ENCODE data around the gene PALM3. TPM values are rescaled to one million over a fixed set of nuclear protein-coding genes. Genes with fewer than 3 reads are reported as not detected.

The PALM3 gene
- total RNA-seq, 1 experiment from 2014 or later: 3.3 TPM

DNA sequence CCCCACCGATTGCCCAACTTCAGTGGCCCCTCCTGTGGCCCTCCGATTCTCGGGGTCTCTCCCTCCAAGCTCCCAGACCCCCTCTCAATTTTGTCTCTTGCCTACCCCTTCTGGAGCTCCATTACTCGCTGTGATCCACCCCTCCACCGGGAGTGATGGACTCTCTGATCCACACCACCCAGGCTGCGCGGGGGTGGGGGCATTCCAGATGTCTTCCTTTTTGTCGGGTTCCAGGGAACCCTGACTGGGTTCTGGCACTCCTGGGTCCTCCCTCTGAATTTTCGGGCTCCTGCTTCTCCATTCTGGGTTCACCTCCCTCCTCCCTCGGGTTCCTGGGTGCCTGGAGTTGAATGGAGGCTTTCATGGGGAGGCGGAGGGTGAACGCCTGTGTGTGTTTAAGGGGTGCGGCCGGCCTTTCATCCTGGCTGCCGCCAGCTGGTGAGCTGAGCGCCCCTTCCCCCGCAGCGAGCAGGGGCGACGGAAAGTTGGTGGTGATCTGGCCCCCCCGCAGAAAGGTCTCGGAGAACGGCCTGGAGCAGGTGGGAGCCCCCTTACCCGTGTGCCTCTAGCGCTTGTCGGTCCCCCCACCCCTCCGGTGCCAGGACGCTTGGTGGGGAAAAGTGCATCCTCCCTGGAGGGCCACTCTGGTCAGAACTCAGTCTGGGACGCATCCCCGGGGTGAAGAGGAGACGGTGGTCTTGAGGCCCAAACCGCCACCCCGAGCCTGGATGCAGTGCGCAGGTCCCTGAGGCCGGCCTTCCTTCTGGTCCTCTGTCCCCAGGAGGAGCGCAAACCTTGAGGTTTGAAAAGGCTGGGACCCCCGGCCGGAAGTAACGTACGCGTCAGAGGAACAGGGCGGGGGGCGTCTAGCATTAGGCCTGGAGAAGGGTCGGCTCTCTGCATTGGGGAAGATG, 12.3 kb upstream of the PALM3 start:
- Histone ChIP-seq H3K9ac (ENCODE audit: low read length) (peak overlapping the region; percentile 63), H2AFZ (ENCODE audit: low read depth, low read length, poor library complexity, severe bottlenecking) (peak overlapping the region; percentile 7), H3K27me3 (ENCODE audit: insufficient read depth, low read length) (no peaks in the 10 kb centered on the region), H3K9me3 (ENCODE audit: control insufficient read depth in 1 of 2, insufficient read depth in 1 of 2, low read depth in 1 of 2, low read length in 2 of 2) (no peaks in the 10 kb centered on the region; a peak in 1 of 4 replicates), H3K27ac (ENCODE audit: low read depth, low read length) (peak overlapping the region; percentile 80), H3K4me2 (ENCODE audit: low read length) (peak overlapping the region; percentile 90), H3K79me2 (ENCODE audit: insufficient read depth, low read length) (no peaks in the 10 kb centered on the region), H3K4me3 (replicated peaks in 1 of 2; ENCODE audit: low read depth in 1 of 2, low read length in 2 of 2) (peak overlapping the region; percentile 66 to 72), H4K20me1 (ENCODE audit: insufficient read depth) (no peaks in the 10 kb centered on the region), H3K36me3 (ENCODE audit: control insufficient read depth in 1 of 2, insufficient read depth in 2 of 2, low read length in 2 of 2) (no peaks in the 10 kb centered on the region), H3K4me1 (ENCODE audit: control insufficient read depth in 1 of 2, insufficient read depth in 2 of 2, low read length in 2 of 2) (peaks cover 17 to 41% of the 10 kb centered on the region in 2 experiments), H3K9me2 (ENCODE audit: insufficient read depth) (no peaks in the 10 kb centered on the region)
- ChIA-PET POLR2A (no interaction called here), CTCF (interaction anchor here (0.7 to 6.6 kb wide), 8 partner anchors 15 to 202 kb away, joined by 3 to 83 read pairs (median 4); partner anchors contain the start of genes ASF1B and PALM3), RAD21 (ENCODE audit: low non-redundant PET in 1 of 2, low total read pairs in 2 of 2, uncharacterized antibody in 2 of 2, unreplicated experiment in 2 of 2) (no interaction called here)
- DNase-seq (ENCODE audit: low read depth, low spot score) (no peak), ATAC-seq (peak; percentile 12)
- BruUV-seq (replicated peaks): no TSS peak
- TF ChIP-seq SIN3A (IDR thresholded peaks at IDR 0.05; ENCODE audit: low read depth) (no peak), ELF1 (IDR thresholded peaks at IDR 0.05; ENCODE audit: borderline replicate concordance, low read depth) (no peak), SP1 (IDR thresholded peaks at IDR 0.05; ENCODE audit: low read depth) (no peak), EGR1 (IDR thresholded peaks at IDR 0.05; ENCODE audit: low read depth) (peak; percentile 32; the same call in 1 of the 2 replicates), POLR2AphosphoS5 (IDR thresholded peaks at IDR 0.05; ENCODE audit: low read depth, low read length) (no peak)
- TF ChIP-seq, protein P1, sequence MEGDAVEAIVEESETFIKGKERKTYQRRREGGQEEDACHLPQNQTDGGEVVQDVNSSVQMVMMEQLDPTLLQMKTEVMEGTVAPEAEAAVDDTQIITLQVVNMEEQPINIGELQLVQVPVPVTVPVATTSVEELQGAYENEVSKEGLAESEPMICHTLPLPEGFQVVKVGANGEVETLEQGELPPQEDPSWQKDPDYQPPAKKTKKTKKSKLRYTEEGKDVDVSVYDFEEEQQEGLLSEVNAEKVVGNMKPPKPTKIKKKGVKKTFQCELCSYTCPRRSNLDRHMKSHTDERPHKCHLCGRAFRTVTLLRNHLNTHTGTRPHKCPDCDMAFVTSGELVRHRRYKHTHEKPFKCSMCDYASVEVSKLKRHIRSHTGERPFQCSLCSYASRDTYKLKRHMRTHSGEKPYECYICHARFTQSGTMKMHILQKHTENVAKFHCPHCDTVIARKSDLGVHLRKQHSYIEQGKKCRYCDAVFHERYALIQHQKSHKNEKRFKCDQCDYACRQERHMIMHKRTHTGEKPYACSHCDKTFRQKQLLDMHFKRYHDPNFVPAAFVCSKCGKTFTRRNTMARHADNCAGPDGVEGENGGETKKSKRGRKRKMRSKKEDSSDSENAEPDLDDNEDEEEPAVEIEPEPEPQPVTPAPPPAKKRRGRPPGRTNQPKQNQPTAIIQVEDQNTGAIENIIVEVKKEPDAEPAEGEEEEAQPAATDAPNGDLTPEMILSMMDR (IDR thresholded peaks at IDR 0.05 in 2 of 3, conservative IDR thresholded peaks at IDR 0.05 in 1 of 3; ENCODE audit: borderline replicate concordance in 1 of 3, insufficient read depth in 1 of 3, low read depth in 2 of 3, low read length in 2 of 3): no peak
- intact Hi-C loops (cut with micrococcal nuclease): loop anchor here (1.0 to 10.0 kb wide), 3 partner anchors 38 to 289 kb away; partner anchors contain the start of genes BRME1 and CC2D1A

Measured in HCT116 (cell line).